Gastrocnemius medialis (tissue), 4 donors: Measurements from ENCODE around the gene SLC39A5. TPM values are rescaled to one million over a fixed set of nuclear protein-coding genes. Genes with fewer than 3 reads are reported as not detected.
A peak's percentile ranks its signal among the peaks of the same experiment; 100 is the strongest.

Experiments used
- ATAC-seq, 2 donors: fragments of 150-250 bp; one replicate each; pipeline ENCODE4 v1.9.1; 2016
- DNase-seq, 2 donors: peaks; one replicate each; pipeline ENCODE4 v3.0.0-alpha.2; 2019
- H3K27ac ChIP-seq, 4 donors: fragments of 200-600 bp; sonication (generic); 1 replicate in 1 of 4; 2 replicates in 3 of 4; pipeline ENCODE4 v1.5.1; 2016 to 2018; ENCODE audit warnings: mild to moderate bottlenecking in 2 of 4, moderate library complexity in 1 of 4
- H3K27me3 ChIP-seq, 3 donors: fragments of 200-600 bp; sonication (generic) in 2 of 3; 1 replicate in 1 of 3; 2 replicates in 2 of 3; pipeline versions ENCODE4 v1.5.1 to v1.6.0; 2016 to 2019; ENCODE audit warnings: mild to moderate bottlenecking in 1 of 3, moderate library complexity in 1 of 3
- H3K36me3 ChIP-seq, 2 donors: fragments of 200-600 bp; sonication (generic) in 1 of 2; one replicate each; pipeline ENCODE4 v1.5.1; 2017 to 2018
- H3K4me1 ChIP-seq, 2 donors: fragments of 200-600 bp; sonication (generic) in 1 of 2; one replicate each; pipeline ENCODE4 v1.5.1; 2016 to 2017; ENCODE audit warnings: mild to moderate bottlenecking in 2 of 2
- H3K4me3 ChIP-seq, 4 donors: fragments of 200-600 bp; sonication (generic) in 3 of 4; 1 replicate in 1 of 4; 2 replicates in 3 of 4; pipeline ENCODE4 v1.5.1; 2016 to 2019; ENCODE audit warnings: mild to moderate bottlenecking in 2 of 4
- H3K9me3 ChIP-seq, 3 donors: fragments of 200-600 bp; sonication (generic) in 2 of 3; 1 replicate in 1 of 3; 2 replicates in 2 of 3; pipeline ENCODE4 v1.5.1; 2016 to 2019
- POLR2A ChIP-seq, 2 donors: fragments of 450-650 bp; IDR thresholded peaks; one replicate each; pipeline ENCODE4 v1.6.1; 2017; ENCODE audit warnings: antibody characterized with exemption in 2 of 2, mild to moderate bottlenecking in 2 of 2, moderate library complexity in 2 of 2
- in situ Hi-C, 4 donors: fragments of 200-750 bp; cut with MboI; loops; one replicate each; pipeline versions ENCODE4 v1.15.0 to v1.8.0; 2017; ENCODE audit warnings: low sequenced_read_pairs in 4 of 4
- intact Hi-C: fragments of 100-400 bp; cut with DNase I; formaldehyde crosslinking; loops from one replicate; pipeline ENCODE4 v1.15.1; 2023; ENCODE audit warnings: low total_unique reads
- total RNA-seq, 4 donors: library from RNA; depleted of rRNA; stranded (reverse); fragments of >200 nt; gene quantifications; one replicate each; pipeline versions ENCODE4 v1.1.0 to v1.2.3, GENCODE V29; 2016
- TF ChIP-seq, protein P1 (sequence below), 5 experiments: fragments of 450-650 bp in 3 of 5; fragments of 200-600 bp in 2 of 5; sonication (generic) in 2 of 5; IDR thresholded peaks in 4 of 5; conservative IDR thresholded peaks in 1 of 5; 1 replicate in 4 of 5; 2 replicates in 1 of 5; pipeline ENCODE4 v1.5.1; 2016 to 2019; ENCODE audit warnings: antibody characterized with exemption in 5 of 5, mild to moderate bottlenecking in 3 of 5, moderate library complexity in 3 of 5

SLC39A5 gene
- total RNA-seq, 4 donors from 2014 or later, result 0.83 TPM; not detected in 3

DNA sequence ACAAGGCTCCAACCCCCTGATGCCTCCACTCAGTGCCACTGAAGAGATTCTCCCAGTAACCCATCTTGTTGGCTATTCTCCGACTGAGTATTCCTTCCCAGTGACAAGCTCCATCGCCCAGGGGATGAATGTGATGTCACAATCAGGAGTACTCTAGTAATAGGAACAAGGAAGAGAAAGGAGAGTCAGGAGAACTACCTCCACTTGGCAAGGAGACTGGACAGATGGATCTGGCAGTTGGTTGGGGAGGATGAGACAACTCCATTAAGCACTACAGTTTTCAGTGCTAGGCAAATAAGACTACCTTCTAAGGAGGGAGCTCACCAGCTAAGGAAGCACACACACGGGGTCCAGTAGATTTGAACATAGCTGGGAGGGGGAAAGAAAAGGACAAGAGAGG, 13.4 kb upstream of the SLC39A5 start:
- Histone ChIP-seq H3K4me3 (no peak overlapping the region), H3K27ac (no peak overlapping the region), H3K4me1 (peaks cover 9 to 16% of the 10 kb centered on the region in 2 donors), H3K27me3 (no peaks in the 10 kb centered on the region), H3K9me3 (no peaks in the 10 kb centered on the region), H3K36me3 (peaks cover 2 to 47% of the 10 kb centered on the region in 2 donors)
- TF ChIP-seq, protein P1, sequence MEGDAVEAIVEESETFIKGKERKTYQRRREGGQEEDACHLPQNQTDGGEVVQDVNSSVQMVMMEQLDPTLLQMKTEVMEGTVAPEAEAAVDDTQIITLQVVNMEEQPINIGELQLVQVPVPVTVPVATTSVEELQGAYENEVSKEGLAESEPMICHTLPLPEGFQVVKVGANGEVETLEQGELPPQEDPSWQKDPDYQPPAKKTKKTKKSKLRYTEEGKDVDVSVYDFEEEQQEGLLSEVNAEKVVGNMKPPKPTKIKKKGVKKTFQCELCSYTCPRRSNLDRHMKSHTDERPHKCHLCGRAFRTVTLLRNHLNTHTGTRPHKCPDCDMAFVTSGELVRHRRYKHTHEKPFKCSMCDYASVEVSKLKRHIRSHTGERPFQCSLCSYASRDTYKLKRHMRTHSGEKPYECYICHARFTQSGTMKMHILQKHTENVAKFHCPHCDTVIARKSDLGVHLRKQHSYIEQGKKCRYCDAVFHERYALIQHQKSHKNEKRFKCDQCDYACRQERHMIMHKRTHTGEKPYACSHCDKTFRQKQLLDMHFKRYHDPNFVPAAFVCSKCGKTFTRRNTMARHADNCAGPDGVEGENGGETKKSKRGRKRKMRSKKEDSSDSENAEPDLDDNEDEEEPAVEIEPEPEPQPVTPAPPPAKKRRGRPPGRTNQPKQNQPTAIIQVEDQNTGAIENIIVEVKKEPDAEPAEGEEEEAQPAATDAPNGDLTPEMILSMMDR (IDR thresholded peaks at IDR 0.05 in 4 of 5, conservative IDR thresholded peaks at IDR 0.05 in 1 of 5), result no peak
- in situ Hi-C loops, result no loop called here
- ATAC-seq (no peak), DNase-seq (no peak)
- intact Hi-C loops, result no loop called here

DNA sequence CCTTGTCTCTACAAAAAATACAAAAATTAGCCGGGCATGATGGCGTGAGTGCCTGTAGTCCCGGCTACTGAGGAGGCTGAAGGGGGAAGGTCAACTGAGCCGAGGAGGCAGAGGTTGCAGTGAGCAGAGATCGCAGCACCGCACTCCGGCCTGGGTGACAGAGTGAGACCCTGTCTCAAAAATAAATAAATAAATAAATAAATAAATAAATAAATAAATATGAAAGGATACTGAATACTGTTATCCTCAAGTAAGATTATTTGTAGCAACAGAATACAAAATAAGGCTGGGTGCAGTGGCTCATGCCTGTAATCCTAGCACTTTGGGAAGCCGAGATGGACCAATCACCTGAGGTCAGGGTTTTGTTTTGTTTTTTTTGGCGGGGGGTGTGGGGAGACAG, 10.0 kb upstream of the SLC39A5 start:
- no peak for TF ChIP-seq POLR2A (IDR thresholded peaks at IDR 0.05)
- TF ChIP-seq, protein P1 (IDR thresholded peaks at IDR 0.05 in 4 of 5, conservative IDR thresholded peaks at IDR 0.05 in 1 of 5), result no peak
- Histone ChIP-seq H3K9me3 (no peaks in the 10 kb centered on the region), H3K36me3 (peaks cover 0 to 13% of the 10 kb centered on the region in 2 donors), H3K4me3 (no peak overlapping the region), H3K27me3 (no peaks in the 10 kb centered on the region), H3K27ac (peak overlapping the region in 3 of 4 donors; percentile 96 to 100 (median 97)), H3K4me1 (peaks cover 27 to 40% of the 10 kb centered on the region in 2 donors)
- DNase-seq (no peak), ATAC-seq (no peak)
- intact Hi-C loops (loop anchor here (5.0 to 10.0 kb wide), 2 partner anchors 245 to 503 kb away; partner anchors contain the start of genes BLOC1S1 and SPRYD4), in situ Hi-C loops (loop anchor here in 1 of 4 donors (10.0 kb wide), 1 partner anchor 105 kb away; the partner anchor contains the start of genes RPL41 and ZC3H10)

GRCh38 chr12:56220611-56221231, 9.1 kb upstream of the SLC39A5 start:
- DNase-seq, result no peak
- Histone ChIP-seq H3K27ac (peak overlapping the region; percentile 96 to 100 (median 98)), H3K27me3 (no peaks in the 10 kb centered on the region), H3K9me3 (no peaks in the 10 kb centered on the region), H3K4me1 (peaks cover 34 to 45% of the 10 kb centered on the region in 2 donors), H3K36me3 (peaks cover 0 to 7% of the 10 kb centered on the region in 2 donors), H3K4me3 (peak overlapping the region; percentile 80 to 99 (median 89))
- intact Hi-C loops, result loop anchor here (5.0 to 10.0 kb wide), 2 partner anchors 244 to 503 kb away; partner anchors contain the start of genes BLOC1S1 and SPRYD4
- peak in 1 of 2 donors; percentile 7 for TF ChIP-seq POLR2A (IDR thresholded peaks at IDR 0.05)
- TF ChIP-seq, protein P1 (IDR thresholded peaks at IDR 0.05 in 4 of 5, conservative IDR thresholded peaks at IDR 0.05 in 1 of 5), result no peak
- no peak for ATAC-seq
- in situ Hi-C loops, result loop anchor here in 1 of 4 donors (10.0 kb wide), 1 partner anchor 106 kb away; the partner anchor contains the start of genes RPL41 and ZC3H10

DNA sequence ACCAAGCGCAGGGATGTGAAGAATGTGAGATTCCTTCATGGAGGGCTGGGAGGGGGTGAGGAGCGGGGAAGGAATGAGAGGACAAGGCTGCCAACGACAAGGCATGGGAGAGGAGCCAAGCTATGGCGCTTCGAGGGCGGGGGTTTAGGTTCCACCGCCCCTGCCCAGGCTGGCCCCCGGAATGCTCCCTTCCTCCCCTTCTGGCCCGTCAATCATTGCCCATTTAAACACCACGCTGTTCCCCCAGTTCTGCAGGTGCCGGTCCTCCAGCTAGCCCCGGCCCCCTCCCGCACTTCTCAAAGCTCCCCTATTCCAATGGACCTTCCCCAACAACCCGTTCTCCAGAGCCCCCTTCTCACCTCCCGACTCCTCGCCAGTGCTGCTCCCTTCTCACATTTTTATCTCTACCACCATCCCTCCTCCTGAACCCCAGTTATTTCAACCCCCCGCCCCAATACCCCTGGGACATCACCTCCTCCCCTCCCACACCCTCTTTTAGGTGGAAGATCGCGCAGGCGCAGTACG, 8.6 kb upstream of the SLC39A5 start:
- Histone ChIP-seq H3K4me1 (peaks cover 34 to 45% of the 10 kb centered on the region in 2 donors), H3K27me3 (no peaks in the 10 kb centered on the region), H3K4me3 (peak overlapping the region; percentile 80 to 99 (median 89)), H3K27ac (peak overlapping the region; percentile 96 to 100 (median 98)), H3K36me3 (peaks cover 0 to 3% of the 10 kb centered on the region in 2 donors), H3K9me3 (no peaks in the 10 kb centered on the region)
- ATAC-seq, result peak; percentile 1 to 10
- DNase-seq, result peak in 1 of 2 donors; percentile 48
- intact Hi-C loops, result loop anchor here (5.0 to 10.0 kb wide), 2 partner anchors 244 to 504 kb away; partner anchors contain the start of genes BLOC1S1 and SPRYD4
- TF ChIP-seq, protein P1 (IDR thresholded peaks at IDR 0.05 in 4 of 5, conservative IDR thresholded peaks at IDR 0.05 in 1 of 5), result no peak
- TF ChIP-seq POLR2A (IDR thresholded peaks at IDR 0.05), result no peak
- in situ Hi-C loops, result loop anchor here in 1 of 4 donors (10.0 kb wide), 1 partner anchor 106 kb away; the partner anchor contains the start of genes RPL41 and ZC3H10
